Ishikawa (cell line): Measurements from ENCODE around the gene SLC12A4.

ENCODE experiments used
- CEBPB ChIP-seq: IDR thresholded peaks from 2 replicates; pipeline ENCODE4 v1.6.1; 2012
- CREB1 ChIP-seq: IDR thresholded peaks from 2 replicates; pipeline ENCODE4 v1.6.1; 2012; ENCODE audit warnings: low read depth
- EGR1 ChIP-seq: IDR thresholded peaks from 2 replicates; pipeline ENCODE4 v1.6.1; 2012
- EP300 ChIP-seq: IDR thresholded peaks from 2 replicates; pipeline ENCODE4 v1.6.1; 2012; ENCODE audit warnings: borderline replicate concordance
- FOXM1 ChIP-seq: IDR thresholded peaks from 2 replicates; pipeline ENCODE4 v1.6.1; 2012; ENCODE audit warnings: low read depth, borderline replicate concordance
- NFIC ChIP-seq: IDR thresholded peaks from 2 replicates; pipeline ENCODE4 v1.6.1; 2012
- RAD21 ChIP-seq: IDR thresholded peaks from 2 replicates; pipeline ENCODE4 v1.6.1; 2012; ENCODE audit warnings: low read depth
- TAF1 ChIP-seq: IDR thresholded peaks from 2 replicates; pipeline ENCODE4 v1.6.1; 2012; ENCODE audit warnings: low read depth, mild to moderate bottlenecking
- TCF12 ChIP-seq: IDR thresholded peaks from 2 replicates; pipeline ENCODE4 v1.6.1; 2012; ENCODE audit warnings: low read depth
- TEAD4 ChIP-seq: IDR thresholded peaks from 2 replicates; pipeline ENCODE4 v1.6.1; 2012
- YY1 ChIP-seq: IDR thresholded peaks from 2 replicates; pipeline ENCODE4 v1.6.1; 2012; ENCODE audit warnings: low read depth
- ZBTB7A ChIP-seq: IDR thresholded peaks from 2 replicates; pipeline ENCODE4 v1.6.1; 2012; ENCODE audit warnings: low read depth
- TF ChIP-seq, protein P1 (sequence below): IDR thresholded peaks from 2 replicates; pipeline ENCODE4 v1.6.1; 2012; ENCODE audit warnings: low read depth, mild to moderate bottlenecking
- TF ChIP-seq, protein P2 (sequence below): IDR thresholded peaks from 2 replicates; pipeline ENCODE4 v1.6.1; 2012
- TF ChIP-seq, protein P3 (sequence below): IDR thresholded peaks from 2 replicates; pipeline ENCODE4 v1.6.1; 2012

The SLC12A4 gene

DNA sequence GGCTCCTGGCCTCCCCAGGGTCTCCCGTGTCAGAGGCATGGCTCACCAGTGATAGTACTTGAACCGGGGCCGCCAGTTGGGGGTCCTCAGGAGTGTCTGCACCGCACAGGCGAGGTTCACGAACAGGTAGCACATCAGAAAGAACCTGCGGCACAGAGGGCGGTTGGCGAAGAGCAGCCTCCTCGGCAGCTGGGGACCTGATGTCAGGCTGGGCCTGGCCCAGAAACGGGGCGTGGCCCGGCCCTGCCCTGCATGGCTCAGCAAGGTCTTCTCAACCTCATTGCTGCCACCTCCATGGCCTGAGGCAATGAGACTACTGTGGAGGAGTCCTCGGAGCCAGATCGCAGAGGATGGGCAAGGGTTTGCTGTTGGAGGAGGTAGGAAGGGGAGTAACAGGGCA lies 20.4 kb downstream of the SLC12A4 start:
- no peak for TF ChIP-seq NFIC
- no peak for TF ChIP-seq RAD21
- TF ChIP-seq TCF12 = no peak
- TF ChIP-seq CREB1 = no peak
- no peak for TF ChIP-seq YY1
- no peak for TF ChIP-seq ZBTB7A
- TF ChIP-seq TEAD4 = no peak
- no peak for TF ChIP-seq EP300
- no peak for TF ChIP-seq CEBPB
- no peak for TF ChIP-seq FOXM1
- no peak for TF ChIP-seq EGR1
- TF ChIP-seq, protein P1, sequence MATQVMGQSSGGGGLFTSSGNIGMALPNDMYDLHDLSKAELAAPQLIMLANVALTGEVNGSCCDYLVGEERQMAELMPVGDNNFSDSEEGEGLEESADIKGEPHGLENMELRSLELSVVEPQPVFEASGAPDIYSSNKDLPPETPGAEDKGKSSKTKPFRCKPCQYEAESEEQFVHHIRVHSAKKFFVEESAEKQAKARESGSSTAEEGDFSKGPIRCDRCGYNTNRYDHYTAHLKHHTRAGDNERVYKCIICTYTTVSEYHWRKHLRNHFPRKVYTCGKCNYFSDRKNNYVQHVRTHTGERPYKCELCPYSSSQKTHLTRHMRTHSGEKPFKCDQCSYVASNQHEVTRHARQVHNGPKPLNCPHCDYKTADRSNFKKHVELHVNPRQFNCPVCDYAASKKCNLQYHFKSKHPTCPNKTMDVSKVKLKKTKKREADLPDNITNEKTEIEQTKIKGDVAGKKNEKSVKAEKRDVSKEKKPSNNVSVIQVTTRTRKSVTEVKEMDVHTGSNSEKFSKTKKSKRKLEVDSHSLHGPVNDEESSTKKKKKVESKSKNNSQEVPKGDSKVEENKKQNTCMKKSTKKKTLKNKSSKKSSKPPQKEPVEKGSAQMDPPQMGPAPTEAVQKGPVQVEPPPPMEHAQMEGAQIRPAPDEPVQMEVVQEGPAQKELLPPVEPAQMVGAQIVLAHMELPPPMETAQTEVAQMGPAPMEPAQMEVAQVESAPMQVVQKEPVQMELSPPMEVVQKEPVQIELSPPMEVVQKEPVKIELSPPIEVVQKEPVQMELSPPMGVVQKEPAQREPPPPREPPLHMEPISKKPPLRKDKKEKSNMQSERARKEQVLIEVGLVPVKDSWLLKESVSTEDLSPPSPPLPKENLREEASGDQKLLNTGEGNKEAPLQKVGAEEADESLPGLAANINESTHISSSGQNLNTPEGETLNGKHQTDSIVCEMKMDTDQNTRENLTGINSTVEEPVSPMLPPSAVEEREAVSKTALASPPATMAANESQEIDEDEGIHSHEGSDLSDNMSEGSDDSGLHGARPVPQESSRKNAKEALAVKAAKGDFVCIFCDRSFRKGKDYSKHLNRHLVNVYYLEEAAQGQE = no peak
- TF ChIP-seq, protein P2, sequence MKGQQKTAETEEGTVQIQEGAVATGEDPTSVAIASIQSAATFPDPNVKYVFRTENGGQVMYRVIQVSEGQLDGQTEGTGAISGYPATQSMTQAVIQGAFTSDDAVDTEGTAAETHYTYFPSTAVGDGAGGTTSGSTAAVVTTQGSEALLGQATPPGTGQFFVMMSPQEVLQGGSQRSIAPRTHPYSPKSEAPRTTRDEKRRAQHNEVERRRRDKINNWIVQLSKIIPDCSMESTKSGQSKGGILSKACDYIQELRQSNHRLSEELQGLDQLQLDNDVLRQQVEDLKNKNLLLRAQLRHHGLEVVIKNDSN = no peak
- TF ChIP-seq TAF1 = no peak
- TF ChIP-seq, protein P3, sequence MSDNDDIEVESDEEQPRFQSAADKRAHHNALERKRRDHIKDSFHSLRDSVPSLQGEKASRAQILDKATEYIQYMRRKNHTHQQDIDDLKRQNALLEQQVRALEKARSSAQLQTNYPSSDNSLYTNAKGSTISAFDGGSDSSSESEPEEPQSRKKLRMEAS = no peak

DNA sequence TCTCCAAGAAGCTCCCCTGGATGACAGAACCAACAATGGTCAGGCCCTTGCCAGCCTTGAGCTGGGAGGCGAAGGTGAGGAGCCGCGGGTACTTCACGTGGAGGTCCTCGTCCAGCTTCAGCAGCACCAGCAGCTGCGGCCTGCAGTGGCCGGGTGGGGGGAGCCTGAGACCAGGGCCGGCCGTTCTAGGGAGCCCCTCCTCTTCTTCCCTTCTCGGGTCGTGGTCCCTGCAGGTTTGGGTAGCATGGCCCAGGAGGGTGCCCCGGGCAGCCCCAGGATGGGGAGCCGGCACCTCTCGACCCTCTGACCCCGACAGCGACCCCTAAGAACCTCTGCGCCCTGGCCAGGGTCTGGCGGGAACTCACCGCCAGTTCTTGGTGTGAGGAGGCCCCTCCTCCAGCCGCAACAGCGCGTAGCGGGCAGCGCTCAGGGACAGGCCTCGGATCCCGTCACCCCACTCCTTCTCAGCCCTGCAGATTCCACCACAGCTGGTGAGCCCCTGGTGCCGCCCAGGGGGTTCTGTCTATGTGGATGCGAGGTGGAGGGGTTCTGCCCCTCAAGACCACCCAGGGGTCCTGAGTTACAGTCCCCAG lies 21.4 kb downstream of the SLC12A4 start:
- no peak for TF ChIP-seq RAD21
- TF ChIP-seq TAF1 = no peak
- TF ChIP-seq TEAD4 = no peak

DNA sequence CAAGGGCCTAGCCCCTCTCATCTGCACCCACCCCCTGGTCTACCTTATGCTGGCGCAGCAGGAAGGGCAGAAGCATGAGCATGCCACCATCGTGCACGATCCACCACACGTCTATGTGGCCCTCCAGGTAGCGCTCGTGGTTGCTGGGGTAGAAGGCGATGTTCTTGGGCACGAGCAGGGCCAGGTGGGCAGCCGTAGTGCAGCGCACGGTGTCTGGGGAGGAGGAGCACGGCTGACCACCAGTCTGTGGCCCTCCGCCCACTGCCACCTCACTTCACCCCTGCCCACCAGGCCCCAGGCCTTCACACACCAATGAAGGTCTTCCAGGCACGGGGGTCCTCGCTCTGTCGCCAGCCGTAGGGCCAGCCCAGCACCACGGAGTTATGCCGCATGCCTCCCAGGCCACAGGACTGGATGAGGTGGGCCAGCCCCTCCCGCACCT lies 22.3 kb downstream of the SLC12A4 start:
- no peak for TF ChIP-seq CREB1
- no peak for TF ChIP-seq EP300
- TF ChIP-seq TEAD4 = no peak
- no peak for TF ChIP-seq NFIC
- TF ChIP-seq EGR1 = no peak
- TF ChIP-seq YY1 = no peak
- no peak for TF ChIP-seq RAD21
- TF ChIP-seq TAF1 = no peak
- TF ChIP-seq, protein P3 = no peak
- TF ChIP-seq, protein P1 = no peak
- TF ChIP-seq, protein P2 = no peak
- no peak for TF ChIP-seq TCF12
- TF ChIP-seq CEBPB = no peak
- TF ChIP-seq FOXM1 = no peak
- TF ChIP-seq ZBTB7A = no peak

DNA sequence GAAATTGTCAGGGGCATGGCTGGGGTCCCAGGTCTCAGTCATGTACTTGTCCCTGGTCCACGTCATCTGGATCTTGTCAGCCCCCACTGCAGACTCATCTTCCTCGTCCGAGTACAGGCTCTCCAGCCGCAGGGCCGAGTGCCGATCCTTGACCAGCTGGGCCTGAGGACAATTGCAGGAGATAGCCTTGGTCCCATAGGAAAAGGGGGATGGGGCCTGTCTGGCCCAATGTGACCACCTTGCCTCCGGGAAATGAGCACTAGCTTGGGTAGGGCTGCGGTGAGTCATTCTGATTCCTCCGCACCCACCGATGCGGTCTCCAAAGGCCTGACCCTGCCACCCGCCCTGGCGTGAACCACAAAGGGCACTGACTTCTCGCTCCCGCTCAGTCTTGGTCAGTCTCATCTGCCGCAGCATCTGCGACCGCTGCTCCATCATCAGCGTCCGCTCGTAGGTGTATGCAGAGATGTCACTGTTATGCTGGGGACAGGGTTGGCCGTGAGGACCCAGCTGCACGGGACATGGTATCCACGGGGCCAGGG lies 23.0 kb downstream of the SLC12A4 start:
- TF ChIP-seq TAF1 (no peak), YY1 (no peak)

DNA sequence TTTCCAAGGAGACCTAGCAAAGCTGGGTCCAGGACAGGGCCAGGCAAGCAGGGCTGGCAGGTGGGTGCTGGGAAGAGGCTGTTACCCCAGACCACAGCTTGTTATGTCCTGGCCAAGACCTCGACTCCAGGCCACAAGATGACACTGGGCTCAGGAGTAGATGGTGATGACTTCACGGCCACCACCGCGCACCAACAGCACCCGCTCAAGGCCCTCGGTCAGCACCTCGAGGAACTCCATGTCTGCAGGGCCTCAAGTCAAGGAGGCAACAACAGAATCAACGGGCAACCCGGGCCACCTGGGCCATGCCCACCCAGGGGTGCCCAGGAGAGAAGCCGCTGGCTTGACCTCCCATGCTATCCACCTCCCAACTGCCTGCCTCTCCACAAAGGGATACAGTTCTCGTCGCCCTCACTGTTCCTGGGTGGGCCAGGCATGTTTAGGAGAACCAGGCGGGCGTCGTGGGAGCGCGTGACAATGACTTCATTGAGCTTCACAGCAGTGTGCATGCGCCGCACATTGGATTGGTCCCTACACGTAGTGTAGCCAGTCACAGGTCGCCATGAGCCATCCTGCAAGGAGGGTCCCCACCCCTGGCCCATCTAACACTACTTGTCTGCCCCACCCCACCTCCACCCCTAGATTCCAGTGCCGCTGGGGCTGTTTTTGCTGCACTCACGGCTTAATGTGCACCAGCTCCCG lies 23.6 kb downstream of the SLC12A4 start:
- TF ChIP-seq RAD21 = no peak
- no peak for TF ChIP-seq YY1
- TF ChIP-seq, protein P3 = no peak
- TF ChIP-seq EP300 = no peak
- no peak for TF ChIP-seq TAF1
- TF ChIP-seq, protein P2 = no peak
- TF ChIP-seq ZBTB7A = no peak
- no peak for TF ChIP-seq CEBPB
- TF ChIP-seq CREB1 = no peak
- TF ChIP-seq EGR1 = no peak
- TF ChIP-seq TEAD4 = no peak
- no peak for TF ChIP-seq TCF12
- TF ChIP-seq NFIC = no peak
- TF ChIP-seq FOXM1 = no peak
- TF ChIP-seq, protein P1 = no peak
